ENCODE measurements around the gene PTPRN2.

The PTPRN2 gene

GRCh38 chr7:158124671-158125079, 462.9 kb downstream of the PTPRN2 start:
- H3K4me1 ChIP-seq (ENCODE audit: control insufficient read depth, insufficient read depth, low read length): no peaks in the 10 kb centered on the region
- no peak overlapping the region for H3K4me3 ChIP-seq (ENCODE audit: low read length)
- no peak overlapping the region for H3K9ac ChIP-seq (ENCODE audit: low read depth, low read length)
- H3K4me2 ChIP-seq (ENCODE audit: low read length): no peak overlapping the region
- no peaks in the 10 kb centered on the region for H3K27me3 ChIP-seq (ENCODE audit: control insufficient read depth, insufficient read depth, low read length)
- no peaks in the 10 kb centered on the region for H3K36me3 ChIP-seq (ENCODE audit: insufficient read depth, low read length)
- H3K9me3 ChIP-seq (replicated peaks; ENCODE audit: low read length): peaks cover 19% of the 10 kb centered on the region

GRCh38 chr7:158123753-158124152, 463.9 kb downstream of the PTPRN2 start:
- Histone ChIP-seq H3K9me3 (replicated peaks; ENCODE audit: low read length) (peaks cover 15% of the 10 kb centered on the region), H3K36me3 (ENCODE audit: insufficient read depth, low read length) (no peaks in the 10 kb centered on the region), H3K4me1 (ENCODE audit: control insufficient read depth, insufficient read depth, low read length) (no peaks in the 10 kb centered on the region), H3K4me2 (ENCODE audit: low read length) (no peak overlapping the region), H3K9ac (ENCODE audit: low read depth, low read length) (no peak overlapping the region), H3K4me3 (ENCODE audit: low read length) (no peak overlapping the region), H3K27me3 (ENCODE audit: control insufficient read depth, insufficient read depth, low read length) (no peaks in the 10 kb centered on the region)

- Histone ChIP-seq H3K36me3 (ENCODE audit: insufficient read depth, low read length) (no peaks in the 10 kb centered on the region), H3K9me3 (replicated peaks; ENCODE audit: low read length) (peaks cover 15% of the 10 kb centered on the region), H3K4me2 (ENCODE audit: low read length) (no peak overlapping the region), H3K4me1 (ENCODE audit: control insufficient read depth, insufficient read depth, low read length) (no peaks in the 10 kb centered on the region), H3K27me3 (ENCODE audit: control insufficient read depth, insufficient read depth, low read length) (no peaks in the 10 kb centered on the region), H3K9ac (ENCODE audit: low read depth, low read length) (no peak overlapping the region), H3K4me3 (ENCODE audit: low read length) (no peak overlapping the region)
Observed at GRCh38 chr7:158123214-158123613, 464.4 kb downstream of the PTPRN2 start.

GRCh38 chr7:158121441-158122045, 466.1 kb downstream of the PTPRN2 start:
- Histone ChIP-seq H3K36me3 (ENCODE audit: insufficient read depth, low read length) (no peaks in the 10 kb centered on the region), H3K4me2 (ENCODE audit: low read length) (no peak overlapping the region), H3K9ac (ENCODE audit: low read depth, low read length) (no peak overlapping the region), H3K4me1 (ENCODE audit: control insufficient read depth, insufficient read depth, low read length) (no peaks in the 10 kb centered on the region), H3K27me3 (ENCODE audit: control insufficient read depth, insufficient read depth, low read length) (no peaks in the 10 kb centered on the region), H3K4me3 (ENCODE audit: low read length) (no peak overlapping the region), H3K9me3 (replicated peaks; ENCODE audit: low read length) (peaks cover 10% of the 10 kb centered on the region)

- H3K36me3 ChIP-seq (ENCODE audit: insufficient read depth, low read length): no peaks in the 10 kb centered on the region
- peaks cover 10% of the 10 kb centered on the region for H3K9me3 ChIP-seq (replicated peaks; ENCODE audit: low read length)
- no peak overlapping the region for H3K9ac ChIP-seq (ENCODE audit: low read depth, low read length)
- no peaks in the 10 kb centered on the region for H3K4me1 ChIP-seq (ENCODE audit: control insufficient read depth, insufficient read depth, low read length)
- no peak overlapping the region for H3K4me3 ChIP-seq (ENCODE audit: low read length)
- H3K4me2 ChIP-seq (ENCODE audit: low read length): no peak overlapping the region
- H3K27me3 ChIP-seq (ENCODE audit: control insufficient read depth, insufficient read depth, low read length): no peaks in the 10 kb centered on the region
Observed at GRCh38 chr7:158120716-158121115, 466.9 kb downstream of the PTPRN2 start.

GRCh38 chr7:158120316-158120715, 467.3 kb downstream of the PTPRN2 start:
- H3K9me3 ChIP-seq (replicated peaks; ENCODE audit: low read length): peaks cover 10% of the 10 kb centered on the region
- H3K36me3 ChIP-seq (ENCODE audit: insufficient read depth, low read length): no peaks in the 10 kb centered on the region
- no peaks in the 10 kb centered on the region for H3K27me3 ChIP-seq (ENCODE audit: control insufficient read depth, insufficient read depth, low read length)
- H3K4me1 ChIP-seq (ENCODE audit: control insufficient read depth, insufficient read depth, low read length): no peaks in the 10 kb centered on the region
- H3K9ac ChIP-seq (ENCODE audit: low read depth, low read length): no peak overlapping the region
- H3K4me2 ChIP-seq (ENCODE audit: low read length): no peak overlapping the region
- no peak overlapping the region for H3K4me3 ChIP-seq (ENCODE audit: low read length)

GRCh38 chr7:158117341-158118222, 470.0 kb downstream of the PTPRN2 start:
- no peaks in the 10 kb centered on the region for H3K27me3 ChIP-seq (ENCODE audit: control insufficient read depth, insufficient read depth, low read length)
- H3K9ac ChIP-seq (ENCODE audit: low read depth, low read length): no peak overlapping the region
- no peak overlapping the region for H3K4me3 ChIP-seq (ENCODE audit: low read length)
- H3K9me3 ChIP-seq (replicated peaks; ENCODE audit: low read length): peaks cover 17% of the 10 kb centered on the region
- no peaks in the 10 kb centered on the region for H3K36me3 ChIP-seq (ENCODE audit: insufficient read depth, low read length)
- H3K4me2 ChIP-seq (ENCODE audit: low read length): no peak overlapping the region
- H3K4me1 ChIP-seq (ENCODE audit: control insufficient read depth, insufficient read depth, low read length): no peaks in the 10 kb centered on the region

- Histone ChIP-seq H3K36me3 (ENCODE audit: insufficient read depth, low read length) (no peaks in the 10 kb centered on the region), H3K9ac (ENCODE audit: low read depth, low read length) (no peak overlapping the region), H3K4me1 (ENCODE audit: control insufficient read depth, insufficient read depth, low read length) (no peaks in the 10 kb centered on the region), H3K27me3 (ENCODE audit: control insufficient read depth, insufficient read depth, low read length) (no peaks in the 10 kb centered on the region), H3K4me2 (ENCODE audit: low read length) (no peak overlapping the region), H3K9me3 (replicated peaks; ENCODE audit: low read length) (peaks cover 18% of the 10 kb centered on the region), H3K4me3 (ENCODE audit: low read length) (no peak overlapping the region)
Observed at GRCh38 chr7:158116235-158116634, 471.4 kb downstream of the PTPRN2 start.

GRCh38 chr7:158114056-158114850, 473.4 kb downstream of the PTPRN2 start:
- Histone ChIP-seq H3K4me3 (ENCODE audit: low read length) (no peak overlapping the region), H3K36me3 (ENCODE audit: insufficient read depth, low read length) (no peaks in the 10 kb centered on the region), H3K4me1 (ENCODE audit: control insufficient read depth, insufficient read depth, low read length) (no peaks in the 10 kb centered on the region), H3K9me3 (replicated peaks; ENCODE audit: low read length) (peaks cover 19% of the 10 kb centered on the region), H3K9ac (ENCODE audit: low read depth, low read length) (no peak overlapping the region), H3K27me3 (ENCODE audit: control insufficient read depth, insufficient read depth, low read length) (no peaks in the 10 kb centered on the region), H3K4me2 (ENCODE audit: low read length) (no peak overlapping the region)

- Histone ChIP-seq H3K36me3 (ENCODE audit: insufficient read depth, low read length) (no peaks in the 10 kb centered on the region), H3K9me3 (replicated peaks; ENCODE audit: low read length) (peaks cover 24% of the 10 kb centered on the region), H3K9ac (ENCODE audit: low read depth, low read length) (no peak overlapping the region), H3K27me3 (ENCODE audit: control insufficient read depth, insufficient read depth, low read length) (no peaks in the 10 kb centered on the region), H3K4me3 (ENCODE audit: low read length) (no peak overlapping the region), H3K4me2 (ENCODE audit: low read length) (no peak overlapping the region), H3K4me1 (ENCODE audit: control insufficient read depth, insufficient read depth, low read length) (no peaks in the 10 kb centered on the region)
Observed at GRCh38 chr7:158113321-158114025, 474.1 kb downstream of the PTPRN2 start.
